Mucosa of descending colon (tissue), 3 donors: Measurements from ENCODE around the gene PRAME. TPM values are rescaled to one million over a fixed set of nuclear protein-coding genes. Genes with fewer than 3 reads are reported as not detected.
"Not testable (repeated sequence)": the region's sequence is repeated elsewhere in the genome, so short reads cannot be mapped to it uniquely, and the experiment has no call there.

Experiments
- ATAC-seq: fragments of 200-7000 bp; cut with Tn5 transposase; one replicate; pipeline ENCODE4 v1.9.1; 2020; ENCODE audit warnings: mild to moderate bottlenecking, moderate library complexity
- DNase-seq, 3 donors: peaks; one replicate each; pipeline ENCODE4 v3.0.0-alpha.2; 2020
- H3K36me3 ChIP-seq: fragments of 200-600 bp; one replicate; pipeline ENCODE4 v1.8.0; 2021; ENCODE audit warnings: low read depth, mild to moderate bottlenecking
- H3K4me1 ChIP-seq: fragments of 200-600 bp; one replicate; pipeline ENCODE4 v1.8.0; 2021; ENCODE audit warnings: low read depth, mild to moderate bottlenecking
- H3K4me3 ChIP-seq: fragments of 200-600 bp; one replicate; pipeline ENCODE4 v1.8.0; 2021; ENCODE audit warnings: mild to moderate bottlenecking
- H3K9me3 ChIP-seq: fragments of 200-600 bp; one replicate; pipeline ENCODE4 v1.8.0; 2021; ENCODE audit warnings: mild to moderate bottlenecking
- CTCF ChIP-seq: fragments of 200-600 bp; IDR thresholded peaks from one replicate; pipeline ENCODE4 v1.8.0; 2022; ENCODE audit warnings: antibody characterized with exemption, mild to moderate bottlenecking
- intact Hi-C, 2 donors: fragments of 100-400 bp; cut with DNase I in 1 of 2; cut with micrococcal nuclease in 1 of 2; formaldehyde crosslinking; loops; one replicate each; pipeline versions ENCODE4 v1.11.0 to v1.11.1; 2022; cut with DNase I, micrococcal nuclease
- total RNA-seq, 3 donors: library from RNA; stranded (reverse); fragmentation: NEBNext Ultra II Directional in 2 of 3; extraction: Animal tissue kit (Norgen Biotek cat#: 25700) in 2 of 3; gene quantifications; one replicate each; pipeline versions ENCODE4 v1.2.1 to v1.2.4, GENCODE V29; 2021 to 2023
- donor health status: DM: no; HTN: no; CAD: no; lungs with moderate emphysema.
- donor health status: DM: no; HTN: no; CAD: no.
- donor health status: DM: no; HTN: yes; CAD: no.

PRAME gene
- total RNA-seq, 3 donors from 2014 or later: 0.22 TPM; not detected in 2

- intact Hi-C loops: no loop called here
- ATAC-seq: no peak
Observed at GRCh38 chr22:22520020-22520656, 38.9 kb downstream of the PRAME start, which contains the start of gene ZNF280A. TSS of gene ZNF280A (minus strand) at chr22:22520270. CDS start at chr22:22515630, 4,640 bp downstream.

GRCh38 chr22:22519591-22519990 is 39.5 kb downstream of the PRAME start:
- DNase-seq: no peak

More at GRCh38 chr22:22520020-22520656, 38.9 kb downstream of the PRAME start, which contains the start of gene ZNF280A:
- no peaks in the 10 kb centered on the region for H3K36me3 ChIP-seq
- no peaks in the 10 kb centered on the region for H3K4me1 ChIP-seq
- DNase-seq: no peak
- no peak within 1 kb of the TSS for H3K4me3 ChIP-seq
- no peak for TF ChIP-seq CTCF
- H3K9me3 ChIP-seq: no peaks in the 10 kb centered on the region

GRCh38 chr22:22516992-22517391 is 42.1 kb downstream of the PRAME start:
- H3K36me3 ChIP-seq: no peaks in the 10 kb centered on the region
- no peak for DNase-seq
- no peaks in the 10 kb centered on the region for H3K4me1 ChIP-seq
- intact Hi-C loops: no loop called here
- no peak for TF ChIP-seq CTCF
- no peaks in the 10 kb centered on the region for H3K9me3 ChIP-seq
- no peak for ATAC-seq
- H3K4me3 ChIP-seq: no peak overlapping the region

More at GRCh38 chr22:22519591-22519990, 39.5 kb downstream of the PRAME start:
- Histone ChIP-seq H3K9me3 (no peaks in the 10 kb centered on the region), H3K4me1 (no peaks in the 10 kb centered on the region), H3K4me3 (no peak overlapping the region), H3K36me3 (no peaks in the 10 kb centered on the region)
- no peak for ATAC-seq
- intact Hi-C loops: no loop called here
- no peak for TF ChIP-seq CTCF

GRCh38 chr22:22515890-22516289 is 43.2 kb downstream of the PRAME start:
- ATAC-seq: no peak
- no peak for TF ChIP-seq CTCF
- Histone ChIP-seq H3K4me1 (no peaks in the 10 kb centered on the region), H3K4me3 (no peak overlapping the region), H3K36me3 (no peaks in the 10 kb centered on the region), H3K9me3 (no peaks in the 10 kb centered on the region)
- DNase-seq: no peak
- intact Hi-C loops: no loop called here

- H3K9me3 ChIP-seq, H3K4me1 ChIP-seq, H3K4me3 ChIP-seq, H3K36me3 ChIP-seq, DNase-seq, ATAC-seq, intact Hi-C loops: not testable (repeated sequence)
Observed at GRCh38 chr22:22514431-22514830, 44.6 kb downstream of the PRAME start.

- DNase-seq (no peak), ATAC-seq (no peak)
- H3K4me1 ChIP-seq: no peaks in the 10 kb centered on the region
- no peaks in the 10 kb centered on the region for H3K36me3 ChIP-seq
- H3K4me3 ChIP-seq: no peak overlapping the region
- intact Hi-C loops: no loop called here
- peaks cover 9% of the 10 kb centered on the region for H3K9me3 ChIP-seq
- TF ChIP-seq CTCF: no peak
Observed at GRCh38 chr22:22513619-22514018, 45.4 kb downstream of the PRAME start.
